T-helper 2 cell treated with Interferon-gamma antibody and Interleukin-4, amounts not matched to agents 100 ng/mL and 5 ng/mL, for 36 hours (primary cell): Measurements from ENCODE around the gene ZNF804A. TPM values are rescaled to one million over a fixed set of nuclear protein-coding genes. Genes with fewer than 3 reads are reported as not detected.

Source experiments
- intact Hi-C: fragments of 100-400 bp; cut with micrococcal nuclease; formaldehyde crosslinking; loops from one replicate; pipeline ENCODE4 v1.15.1; 2023
- total RNA-seq: library from RNA; stranded (reverse); gene quantifications from 2 replicates; pipeline ENCODE4 v1.2.3, GENCODE V29; 2022

Gene ZNF804A
- total RNA-seq: not detected in 2 replicates

- intact Hi-C loops: no loop called here
Observed at GRCh38 chr2:184598316-184599053, at the start of gene ZNF804A. TSS of gene ZNF804A (plus strand) at chr2:184598529. CDS start at chr2:184598960, 431 bp downstream.

- intact Hi-C loops: no loop called here
Observed at GRCh38 chr2:184549153-184549552, 49.2 kb upstream of the ZNF804A start.

GRCh38 chr2:184551626-184552025 is 46.7 kb upstream of the ZNF804A start:
- intact Hi-C loops: no loop called here

- intact Hi-C loops: no loop called here
Observed at GRCh38 chr2:184554736-184555135, 43.6 kb upstream of the ZNF804A start.

- intact Hi-C loops: no loop called here
Observed at GRCh38 chr2:184555352-184555751, 43.0 kb upstream of the ZNF804A start.

GRCh38 chr2:184556639-184557038 is 41.7 kb upstream of the ZNF804A start:
- intact Hi-C loops: no loop called here

- intact Hi-C loops: no loop called here
Observed at GRCh38 chr2:184558713-184559464, 39.4 kb upstream of the ZNF804A start.

- intact Hi-C loops: no loop called here
Observed at GRCh38 chr2:184560603-184561002, 37.7 kb upstream of the ZNF804A start.

- intact Hi-C loops: no loop called here
Observed at GRCh38 chr2:184562532-184562931, 35.8 kb upstream of the ZNF804A start.

- intact Hi-C loops: no loop called here
Observed at GRCh38 chr2:184564092-184564491, 34.2 kb upstream of the ZNF804A start.

- intact Hi-C loops: no loop called here
Observed at GRCh38 chr2:184566716-184567115, 31.6 kb upstream of the ZNF804A start.

- intact Hi-C loops: no loop called here
Observed at GRCh38 chr2:184577056-184577455, 21.3 kb upstream of the ZNF804A start.

- intact Hi-C loops: no loop called here
Observed at GRCh38 chr2:184577743-184578142, 20.6 kb upstream of the ZNF804A start.

GRCh38 chr2:184579226-184579625 is 19.1 kb upstream of the ZNF804A start:
- intact Hi-C loops: no loop called here

GRCh38 chr2:184581391-184581790 is 16.9 kb upstream of the ZNF804A start:
- intact Hi-C loops: no loop called here

GRCh38 chr2:184589261-184589660 is 9.1 kb upstream of the ZNF804A start:
- intact Hi-C loops: no loop called here

GRCh38 chr2:184596819-184597411 is 1.4 kb upstream of the ZNF804A start:
- intact Hi-C loops: no loop called here

- intact Hi-C loops: no loop called here
Observed at GRCh38 chr2:184597571-184597991, 748 bp upstream of the ZNF804A start.

GRCh38 chr2:184598002-184598315 is 370 bp upstream of the ZNF804A start:
- intact Hi-C loops: no loop called here

GRCh38 chr2:184599054-184599871 is 934 bp downstream of the ZNF804A start:
- intact Hi-C loops: no loop called here

- intact Hi-C loops: no loop called here
Observed at GRCh38 chr2:184599872-184600222, 1.5 kb downstream of the ZNF804A start.

GRCh38 chr2:184602734-184603133 is 4.4 kb downstream of the ZNF804A start:
- intact Hi-C loops: no loop called here
